Activated naive CD4-positive, alpha-beta T cell treated with anti-CD3 and anti-CD28 coated beads, Interleukin-2, amount 50 U/mL, for 16 hours (primary cell): ENCODE data around the gene EEPD1.

ENCODE experiments used
- DNase-seq: peaks from one replicate; pipeline ENCODE4 v3.0.0-alpha.2; 2020

EEPD1 gene

GRCh38 chr7:36192053-36192824 is 39.2 kb downstream of the EEPD1 start:
- DNase-seq = no peak

- no peak for DNase-seq
Measured at GRCh38 chr7:36192877-36193276, 39.8 kb downstream of the EEPD1 start.

GRCh38 chr7:36198854-36199266 is 45.8 kb downstream of the EEPD1 start:
- DNase-seq = no peak

- DNase-seq = no peak
Measured at GRCh38 chr7:36199329-36199728, 46.3 kb downstream of the EEPD1 start.

- DNase-seq = no peak
Measured at GRCh38 chr7:36201122-36201723, 48.2 kb downstream of the EEPD1 start.

GRCh38 chr7:36202398-36202797 is 49.3 kb downstream of the EEPD1 start:
- no peak for DNase-seq

DNA sequence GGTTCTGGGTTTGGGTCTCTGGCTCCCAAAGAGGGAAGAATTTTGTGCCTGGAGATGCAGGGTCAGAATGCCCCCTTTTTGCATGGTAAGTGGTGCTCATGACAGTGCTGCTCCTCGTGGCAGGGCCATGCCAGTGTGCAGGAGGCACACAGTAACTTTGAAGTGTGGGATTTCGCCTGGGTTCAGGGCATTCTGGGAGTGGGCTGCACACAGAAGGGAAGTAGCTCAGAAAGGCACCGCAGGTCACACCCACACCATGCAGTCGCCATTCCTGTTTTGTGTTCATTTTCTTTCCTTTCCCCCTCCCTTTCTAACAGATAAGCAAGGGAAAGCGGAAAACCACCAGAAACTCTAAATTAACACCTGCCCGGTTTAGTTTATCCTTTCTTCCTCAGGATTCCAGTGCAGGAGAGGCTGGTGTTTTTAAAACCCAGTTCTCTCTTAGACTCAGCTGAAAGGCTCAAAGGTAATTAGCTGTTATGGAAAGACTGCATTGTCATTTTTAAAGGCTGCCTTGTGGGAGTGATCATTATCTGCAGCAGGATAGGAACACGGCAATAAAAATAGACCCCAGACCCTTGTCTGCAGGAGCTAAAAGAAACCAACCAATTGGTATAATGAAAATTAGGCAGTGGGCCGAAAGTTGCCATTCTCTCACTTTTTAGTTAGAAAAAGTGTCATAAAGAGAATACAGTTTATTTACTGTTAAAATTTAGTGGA is 50.2 kb downstream of the EEPD1 start:
- DNase-seq = no peak

DNA sequence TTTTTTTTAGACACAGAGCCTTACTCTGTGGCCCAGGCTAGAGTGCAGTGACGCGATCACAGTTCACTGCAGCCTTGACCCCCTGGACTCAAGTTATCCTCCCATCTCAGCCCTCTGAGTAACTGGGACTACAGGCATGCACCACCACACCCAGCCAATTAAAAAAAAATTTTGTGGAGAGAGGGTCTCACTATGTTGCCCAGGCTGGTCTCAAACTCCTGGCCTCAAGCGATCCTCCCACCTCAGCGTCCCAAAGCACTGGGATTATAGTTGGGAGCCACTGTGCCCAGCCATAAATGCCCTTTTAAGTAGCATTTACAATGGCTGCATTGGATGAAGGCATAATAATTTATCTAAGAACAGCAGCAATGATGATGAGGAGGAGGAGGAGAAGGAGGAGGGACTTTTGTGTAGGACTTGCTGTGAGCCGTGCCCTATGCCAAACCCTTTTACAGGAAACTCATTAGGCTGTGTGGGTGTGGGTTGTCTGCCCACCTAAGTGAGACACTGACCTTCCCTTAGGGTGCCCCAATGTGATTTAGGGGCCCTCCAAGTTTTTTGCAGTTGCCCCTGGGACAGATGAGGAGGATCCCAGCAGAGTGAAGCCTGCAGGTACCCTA is 51.1 kb downstream of the EEPD1 start:
- no peak for DNase-seq

GRCh38 chr7:36204929-36205635 is 52.0 kb downstream of the EEPD1 start:
- DNase-seq = no peak

GRCh38 chr7:36205803-36206202 is 52.7 kb downstream of the EEPD1 start:
- no peak for DNase-seq

- DNase-seq = no peak
Measured at GRCh38 chr7:36207451-36208291, 54.6 kb downstream of the EEPD1 start.

GRCh38 chr7:36208426-36208825 is 55.4 kb downstream of the EEPD1 start:
- no peak for DNase-seq

DNA sequence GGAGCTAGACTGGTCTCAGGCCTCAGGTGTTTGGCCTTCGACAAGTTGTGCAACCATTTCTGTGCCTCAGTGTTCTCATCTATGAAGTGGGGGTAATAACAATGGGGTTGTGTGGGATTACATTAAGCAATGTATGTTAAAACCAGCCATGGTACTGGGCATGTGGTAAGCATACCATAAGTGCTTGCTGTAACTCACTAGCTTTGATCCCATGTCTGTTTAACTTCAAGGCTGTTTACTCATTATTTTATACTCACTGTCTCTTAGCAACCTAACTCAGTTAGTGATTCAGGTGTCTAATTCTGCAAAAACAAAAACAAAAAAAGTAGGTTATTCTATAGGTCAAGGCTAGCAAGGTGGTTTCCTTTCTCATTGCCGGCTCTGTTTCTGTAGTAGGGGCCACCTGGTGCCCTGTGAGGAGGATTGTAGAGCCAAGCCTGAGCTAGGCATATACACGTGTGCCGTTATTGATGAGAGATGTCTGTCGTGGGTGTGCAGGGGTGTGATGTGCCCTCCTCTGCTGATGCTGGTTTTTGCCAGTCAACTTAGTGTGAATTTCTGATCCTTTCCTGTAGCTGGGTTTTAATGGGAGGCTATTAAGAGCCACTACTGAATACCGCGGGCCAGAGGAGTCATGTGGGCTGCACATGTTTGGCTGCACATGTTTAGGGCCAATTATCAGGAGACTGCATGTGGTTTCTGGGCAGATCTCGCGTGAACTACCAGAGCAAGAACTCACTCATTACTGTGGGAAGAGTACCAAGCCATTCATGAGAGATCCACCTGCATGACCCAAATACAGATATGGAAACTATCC is 56.2 kb downstream of the EEPD1 start:
- DNase-seq = no peak

DNA sequence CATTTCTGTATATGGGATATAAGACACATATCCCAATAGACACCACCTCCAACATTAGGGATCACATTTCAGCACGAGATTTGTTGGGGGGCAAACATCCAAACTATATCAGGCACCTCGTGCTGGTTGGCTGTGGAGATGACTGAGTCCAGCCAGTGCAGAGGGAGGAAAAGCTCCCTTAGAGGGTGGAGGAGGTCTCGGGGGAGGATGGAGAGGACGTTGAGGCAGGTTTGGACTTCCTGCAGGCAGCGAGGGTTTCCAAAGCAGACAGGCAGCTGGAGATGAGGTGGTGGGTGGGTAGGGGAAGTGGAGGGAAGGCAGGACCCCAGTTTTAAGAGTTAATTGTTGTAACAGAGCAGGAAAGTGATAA is 56.7 kb downstream of the EEPD1 start:
- no peak for DNase-seq

DNA sequence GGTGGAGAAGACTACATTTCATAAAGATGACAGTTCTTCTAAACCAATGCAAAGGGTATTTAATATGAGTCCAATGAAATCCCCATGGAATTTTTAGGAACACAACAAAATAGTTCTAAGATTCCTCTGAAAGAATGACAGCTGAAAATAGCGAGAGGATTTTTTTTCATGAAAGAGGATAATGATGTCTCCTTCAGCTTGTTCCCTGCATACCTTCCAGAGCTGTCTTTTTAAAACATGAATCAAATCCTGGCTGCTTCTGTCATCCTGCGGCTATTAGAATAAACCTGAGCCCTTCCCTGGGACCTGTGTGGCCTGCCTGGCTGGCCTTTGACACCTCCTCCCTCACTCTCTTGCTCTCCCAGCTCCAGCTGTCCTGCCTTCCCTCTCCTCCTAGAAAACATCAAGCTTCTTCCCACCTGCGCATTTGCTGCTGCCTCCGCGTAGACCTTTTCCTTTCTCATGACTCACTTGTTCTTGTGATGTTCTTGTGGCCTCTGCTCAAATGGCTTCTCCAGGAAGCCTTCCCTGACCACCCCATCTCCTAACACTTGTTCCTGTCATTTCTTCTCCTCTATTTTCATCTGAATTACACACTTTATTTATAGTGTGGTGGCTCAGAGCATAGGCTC is 57.4 kb downstream of the EEPD1 start:
- no peak for DNase-seq

- DNase-seq = no peak
Measured at GRCh38 chr7:36214608-36215456, 61.8 kb downstream of the EEPD1 start.

- DNase-seq = no peak
Measured at GRCh38 chr7:36215457-36215765, 62.4 kb downstream of the EEPD1 start.

GRCh38 chr7:36216063-36216684 is 63.1 kb downstream of the EEPD1 start:
- DNase-seq = no peak

- no peak for DNase-seq
Measured at GRCh38 chr7:36217211-36217960, 64.3 kb downstream of the EEPD1 start.
